HEK293 (cell line): ENCODE results near the gene RNASEH2A.
A peak's percentile ranks its signal among the peaks of the same experiment; 100 is the strongest.

Experiments used
- CTCF ChIP-seq: fragments of 450-650 bp; formaldehyde crosslinking; IDR thresholded peaks from 2 replicates; pipeline ENCODE4 v1.5.1; 2016; ENCODE audit warnings: missing biosample characterization, missing genetic modification characterization
- REST ChIP-seq: fragments of 450-650 bp; formaldehyde crosslinking; IDR thresholded peaks from 2 replicates; pipeline ENCODE4 v1.5.1; 2016; ENCODE audit warnings: missing biosample characterization, missing genetic modification characterization
- ZBTB21 ChIP-seq: fragments of 450-650 bp; formaldehyde crosslinking; IDR thresholded peaks from 2 replicates; pipeline ENCODE4 v1.5.1; 2017; ENCODE audit warnings: missing biosample characterization, missing genetic modification characterization
- ZNF223 ChIP-seq: fragments of 450-650 bp; formaldehyde crosslinking; IDR thresholded peaks from 2 replicates; pipeline ENCODE4 v1.5.1; 2016; ENCODE audit warnings: missing biosample characterization, missing genetic modification characterization
- ZNF366 ChIP-seq: fragments of 450-650 bp; formaldehyde crosslinking; conservative IDR thresholded peaks from 2 replicates; pipeline ENCODE4 v1.5.1; 2016; ENCODE audit warnings: missing biosample characterization, missing genetic modification characterization
- ZNF664 ChIP-seq: fragments of 450-650 bp; formaldehyde crosslinking; IDR thresholded peaks from 2 replicates; pipeline ENCODE4 v1.5.1; 2016; ENCODE audit warnings: missing biosample characterization, missing genetic modification characterization
- TF ChIP-seq, protein P1 (sequence below): fragments of 450-650 bp; formaldehyde crosslinking; IDR thresholded peaks from 2 replicates; pipeline ENCODE4 v1.5.1; 2017; ENCODE audit warnings: missing biosample characterization, missing genetic modification characterization

DNA sequence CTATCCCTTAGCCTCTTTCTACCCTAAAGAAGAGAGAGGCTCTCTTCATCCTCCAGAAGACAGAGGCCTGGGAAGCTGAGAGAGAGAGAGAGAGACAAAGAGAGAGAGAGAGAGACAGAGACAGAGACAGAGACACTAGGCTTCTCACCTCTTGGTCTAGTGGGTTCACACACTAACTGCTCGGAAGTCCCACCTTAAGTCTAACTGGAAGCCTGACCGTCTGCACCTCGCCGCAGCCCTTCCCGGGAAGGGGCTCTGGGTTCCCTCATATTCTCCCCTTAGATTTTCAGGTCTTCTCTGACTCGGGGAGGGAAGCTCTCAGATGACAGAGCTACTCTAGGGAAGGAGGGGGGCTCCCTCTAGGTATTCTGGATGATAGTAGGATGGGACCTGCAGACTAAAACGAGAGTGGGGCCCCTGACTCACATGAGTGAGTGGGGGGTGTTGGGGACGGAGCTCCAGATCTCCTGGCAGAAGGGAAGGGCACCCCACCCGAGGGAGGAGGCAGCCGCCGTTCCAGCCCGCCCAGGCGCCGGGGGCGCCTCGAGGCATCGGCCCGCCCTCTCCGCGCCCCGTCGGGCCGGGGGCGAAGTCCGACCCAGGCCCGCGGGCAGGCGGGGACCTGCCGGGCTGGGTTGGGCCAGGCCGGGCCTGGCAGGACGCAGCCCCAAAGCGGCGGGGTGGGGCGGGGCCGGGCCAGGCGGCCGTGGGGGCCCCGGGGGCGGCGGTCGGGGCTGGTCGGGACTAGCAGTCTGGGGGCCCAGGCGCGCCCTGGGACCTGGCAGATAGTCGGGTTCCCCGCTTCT is 17.1 kb upstream of the RNASEH2A start:
- TF ChIP-seq CTCF (tag by site-specific recombination) (no peak), ZNF366 (0 out of 2 replicates have a peak, but pooled peaks have one; percentile 9), REST (no peak), ZNF223 (tag by site-specific recombination) (no peak), ZBTB21 (tag by site-specific recombination) (no peak), ZNF664 (tag by site-specific recombination) (no peak)
- TF ChIP-seq, protein P1, sequence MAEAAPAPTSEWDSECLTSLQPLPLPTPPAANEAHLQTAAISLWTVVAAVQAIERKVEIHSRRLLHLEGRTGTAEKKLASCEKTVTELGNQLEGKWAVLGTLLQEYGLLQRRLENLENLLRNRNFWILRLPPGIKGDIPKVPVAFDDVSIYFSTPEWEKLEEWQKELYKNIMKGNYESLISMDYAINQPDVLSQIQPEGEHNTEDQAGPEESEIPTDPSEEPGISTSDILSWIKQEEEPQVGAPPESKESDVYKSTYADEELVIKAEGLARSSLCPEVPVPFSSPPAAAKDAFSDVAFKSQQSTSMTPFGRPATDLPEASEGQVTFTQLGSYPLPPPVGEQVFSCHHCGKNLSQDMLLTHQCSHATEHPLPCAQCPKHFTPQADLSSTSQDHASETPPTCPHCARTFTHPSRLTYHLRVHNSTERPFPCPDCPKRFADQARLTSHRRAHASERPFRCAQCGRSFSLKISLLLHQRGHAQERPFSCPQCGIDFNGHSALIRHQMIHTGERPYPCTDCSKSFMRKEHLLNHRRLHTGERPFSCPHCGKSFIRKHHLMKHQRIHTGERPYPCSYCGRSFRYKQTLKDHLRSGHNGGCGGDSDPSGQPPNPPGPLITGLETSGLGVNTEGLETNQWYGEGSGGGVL (tag by site-specific recombination) = no peak
